GM23338 (cell line): ENCODE data around the gene RCBTB2. TPM values are rescaled to one million over a fixed set of nuclear protein-coding genes. Genes with fewer than 3 reads are reported as not detected.

ENCODE experiments used
- ATAC-seq: fragments of 200-7000 bp; cut with Tn5 transposase; 3 replicates; pipeline ENCODE4 v1.9.1; 2020
- DNase-seq: peaks from one replicate; pipeline ENCODE4 v3.0.0-alpha.2; 2015; ENCODE audit warnings: low spot score
- H2AFZ ChIP-seq: fragments of 200-600 bp; sonication (generic); 2 replicates; pipeline ENCODE4 v1.8.0; 2016; ENCODE audit warnings: antibody characterized with exemption, mild to moderate bottlenecking, moderate library complexity
- H3F3A ChIP-seq: fragments of 200-600 bp; sonication (generic); replicated peaks from 2 replicates; pipeline ENCODE4 v1.8.0; 2017; ENCODE audit warnings: antibody characterized with exemption, mixed run types, low read depth
- H3K27ac ChIP-seq: fragments of 200-600 bp; sonication (generic); 2 replicates; pipeline ENCODE4 v1.6.1; 2016; ENCODE audit warnings: low read depth
- H3K27me3 ChIP-seq: fragments of 200-600 bp; sonication (generic); 2 replicates; pipeline ENCODE4 v1.8.0; 2016; ENCODE audit warnings: mild to moderate bottlenecking, mixed run types, moderate library complexity; ENCODE audit not compliant: insufficient read depth
- H3K36me3 ChIP-seq: fragments of 200-600 bp; sonication (generic); 2 replicates; pipeline ENCODE4 v1.8.0; 2016; ENCODE audit warnings: mild to moderate bottlenecking; ENCODE audit not compliant: insufficient read depth
- H3K4me1 ChIP-seq: fragments of 200-600 bp; sonication (generic); 2 replicates; pipeline ENCODE4 v1.8.0; 2016; ENCODE audit warnings: mild to moderate bottlenecking, moderate library complexity; ENCODE audit not compliant: insufficient read depth
- H3K4me2 ChIP-seq: fragments of 200-600 bp; sonication (generic); 2 replicates; pipeline ENCODE4 v1.7.1; 2017; ENCODE audit warnings: mixed run types
- H3K4me3 ChIP-seq: fragments of 200-600 bp; sonication (generic); 2 replicates; pipeline ENCODE4 v1.6.1; 2016; ENCODE audit warnings: mixed run types
- H3K79me2 ChIP-seq: fragments of 200-600 bp; sonication (generic); replicated peaks from 2 replicates; pipeline ENCODE4 v1.8.0; 2017; ENCODE audit warnings: mild to moderate bottlenecking; ENCODE audit not compliant: insufficient read depth
- H3K9me2 ChIP-seq: fragments of 200-600 bp; sonication (generic); 2 replicates; pipeline ENCODE4 v1.8.0; 2017; ENCODE audit not compliant: insufficient read depth
- H4K20me1 ChIP-seq: fragments of 200-600 bp; sonication (generic); replicated peaks from 2 replicates; pipeline ENCODE4 v1.8.0; 2017; ENCODE audit warnings: mild to moderate bottlenecking; ENCODE audit not compliant: insufficient read depth
- H3K27ac Mint-ChIP-seq: 2 replicates; pipeline ENCODE4 v1.8.0; 2020; ENCODE audit warnings: inconsistent platforms, mild to moderate bottlenecking, moderate library complexity, mixed read lengths
- H3K27me3 Mint-ChIP-seq: 3 replicates; pipeline ENCODE4 v1.8.0; 2022; ENCODE audit warnings: low read depth, mild to moderate bottlenecking, moderate library complexity, mixed read lengths, inconsistent platforms; ENCODE audit not compliant: insufficient read depth, poor library complexity
- H3K36me3 Mint-ChIP-seq: 3 replicates; pipeline ENCODE4 v1.8.0; 2021; ENCODE audit warnings: low read depth, mild to moderate bottlenecking, inconsistent platforms, moderate library complexity, mixed read lengths
- H3K4me1 Mint-ChIP-seq: 3 replicates; pipeline ENCODE4 v1.8.0; 2020; ENCODE audit warnings: mild to moderate bottlenecking, inconsistent platforms, mixed read lengths
- H3K4me3 Mint-ChIP-seq: 3 replicates; pipeline ENCODE4 v1.8.0; 2021; ENCODE audit warnings: moderate library complexity, mild to moderate bottlenecking, inconsistent platforms, mixed read lengths
- H3K9me3 Mint-ChIP-seq: 3 replicates; pipeline ENCODE4 v1.8.0; 2020; ENCODE audit warnings: moderate library complexity, mild to moderate bottlenecking, inconsistent platforms, mixed read lengths
- CREB1 ChIP-seq: fragments of 250-450 bp; sonication (Bioruptor Pico); IDR thresholded peaks from 2 replicates; pipeline ENCODE4 v1.5.0; 2020; ENCODE audit warnings: low read depth, mild to moderate bottlenecking, moderate library complexity
- ETS1 ChIP-seq: IDR thresholded peaks from 2 replicates; pipeline ENCODE4 v1.6.1; 2016; ENCODE audit warnings: antibody characterized with exemption
- NANOG ChIP-seq: IDR thresholded peaks from 2 replicates; pipeline ENCODE4 v1.6.1; 2016; ENCODE audit warnings: antibody characterized with exemption, borderline replicate concordance
- ZNF114 ChIP-seq: fragments of 250-450 bp; sonication (Bioruptor Pico); IDR thresholded peaks from 2 replicates; pipeline ENCODE4 v1.5.0; 2020; ENCODE audit warnings: mild to moderate bottlenecking, moderate library complexity
- ZNF331 ChIP-seq: fragments of 250-450 bp; sonication (Bioruptor Pico); IDR thresholded peaks from 2 replicates; pipeline ENCODE4 v1.5.0; 2020; ENCODE audit warnings: low read depth, mild to moderate bottlenecking, moderate library complexity
- polyA plus RNA-seq: library from polyadenylated mRNA; unstranded; fragments of >200 nt; fragmentation: Nextera tagmentation; extraction: Ambion mirVana; gene quantifications from 2 replicates; pipeline ENCODE4 v1.2.1, GENCODE V29; 2016
- total RNA-seq: library from RNA; depleted of rRNA; stranded (reverse); fragments of >200 nt; shearing (Covaris generic); gene quantifications from 2 replicates; pipeline ENCODE4 v1.2.3, GENCODE V29; 2014
- TF ChIP-seq, protein P1 (sequence below): IDR thresholded peaks from one replicate; pipeline ENCODE4 v1.6.1; 2018; ENCODE audit warnings: antibody characterized with exemption; ENCODE audit not compliant: unreplicated experiment
- TF ChIP-seq, protein P2 (sequence below), 2 experiments: fragments of 200-600 bp in 1 of 2; sonication (generic) in 1 of 2; conservative IDR thresholded peaks; 2 replicates each; pipeline versions ENCODE4 v1.5.1 to v1.6.1; 2016 to 2017; ENCODE audit warnings: antibody characterized with exemption in 2 of 2, low read depth in 2 of 2, mild to moderate bottlenecking in 2 of 2, moderate library complexity in 1 of 2

RCBTB2 gene
- total and polyA plus RNA-seq, 2 experiments from 2014 or later: 8.1 to 20.8 TPM

GRCh38 chr13:48560657-48561337 is 27.9 kb upstream of the RCBTB2 start:
- H3F3A ChIP-seq: no peaks in the 10 kb centered on the region
- no peaks in the 10 kb centered on the region for H3K79me2 ChIP-seq
- ATAC-seq (no peak), DNase-seq (no peak)
- H3K4me2 ChIP-seq: no peak overlapping the region
- no peaks in the 10 kb centered on the region for H4K20me1 ChIP-seq
- no peak overlapping the region for H3K27ac ChIP-seq
- Mint-ChIP-seq H3K4me3 (no peak overlapping the region), H3K36me3 (0 out of 3 replicates have a peak, but pooled peaks cover 3% of the 10 kb centered on the region), H3K4me1 (no peaks in the 10 kb centered on the region; the same call in 2 of the 3 replicates), H3K9me3 (peaks cover 7% of the 10 kb centered on the region), H3K27ac (no peak overlapping the region), H3K27me3 (no peaks in the 10 kb centered on the region)
- TF ChIP-seq CREB1 (CRISPR knock-in tag): no peak
- TF ChIP-seq ETS1: no peak
- no peak for TF ChIP-seq ZNF114 (CRISPR knock-in tag)
- H3K27me3 ChIP-seq: no peaks in the 10 kb centered on the region
- no peak overlapping the region for H2AFZ ChIP-seq
- H3K9me2 ChIP-seq: no peaks in the 10 kb centered on the region
- H3K4me1 ChIP-seq: no peaks in the 10 kb centered on the region
- no peaks in the 10 kb centered on the region; the same call in 1 of the 2 replicates for H3K36me3 ChIP-seq
- H3K4me3 ChIP-seq: no peak overlapping the region

- Histone ChIP-seq H3K27me3 (no peaks in the 10 kb centered on the region), H3K27ac (no peak overlapping the region), H3F3A (no peaks in the 10 kb centered on the region), H3K9me2 (no peaks in the 10 kb centered on the region), H2AFZ (no peak overlapping the region), H4K20me1 (no peaks in the 10 kb centered on the region), H3K4me2 (no peak overlapping the region), H3K36me3 (peaks cover 2% of the 10 kb centered on the region; the same call in 1 of the 2 replicates), H3K79me2 (no peaks in the 10 kb centered on the region), H3K4me1 (no peaks in the 10 kb centered on the region), H3K4me3 (no peak overlapping the region)
- Mint-ChIP-seq H3K36me3 (0 out of 3 replicates have a peak, but pooled peaks cover 3% of the 10 kb centered on the region), H3K27me3 (no peaks in the 10 kb centered on the region), H3K4me1 (no peaks in the 10 kb centered on the region; the same call in 2 of the 3 replicates), H3K9me3 (peaks cover 16% of the 10 kb centered on the region), H3K27ac (no peak overlapping the region), H3K4me3 (no peak overlapping the region)
- no peak for ATAC-seq
- DNase-seq: no peak
- TF ChIP-seq CREB1 (CRISPR knock-in tag) (no peak), NANOG (no peak), ZNF114 (CRISPR knock-in tag) (no peak), ZNF331 (CRISPR knock-in tag) (no peak)
- TF ChIP-seq, protein P1, sequence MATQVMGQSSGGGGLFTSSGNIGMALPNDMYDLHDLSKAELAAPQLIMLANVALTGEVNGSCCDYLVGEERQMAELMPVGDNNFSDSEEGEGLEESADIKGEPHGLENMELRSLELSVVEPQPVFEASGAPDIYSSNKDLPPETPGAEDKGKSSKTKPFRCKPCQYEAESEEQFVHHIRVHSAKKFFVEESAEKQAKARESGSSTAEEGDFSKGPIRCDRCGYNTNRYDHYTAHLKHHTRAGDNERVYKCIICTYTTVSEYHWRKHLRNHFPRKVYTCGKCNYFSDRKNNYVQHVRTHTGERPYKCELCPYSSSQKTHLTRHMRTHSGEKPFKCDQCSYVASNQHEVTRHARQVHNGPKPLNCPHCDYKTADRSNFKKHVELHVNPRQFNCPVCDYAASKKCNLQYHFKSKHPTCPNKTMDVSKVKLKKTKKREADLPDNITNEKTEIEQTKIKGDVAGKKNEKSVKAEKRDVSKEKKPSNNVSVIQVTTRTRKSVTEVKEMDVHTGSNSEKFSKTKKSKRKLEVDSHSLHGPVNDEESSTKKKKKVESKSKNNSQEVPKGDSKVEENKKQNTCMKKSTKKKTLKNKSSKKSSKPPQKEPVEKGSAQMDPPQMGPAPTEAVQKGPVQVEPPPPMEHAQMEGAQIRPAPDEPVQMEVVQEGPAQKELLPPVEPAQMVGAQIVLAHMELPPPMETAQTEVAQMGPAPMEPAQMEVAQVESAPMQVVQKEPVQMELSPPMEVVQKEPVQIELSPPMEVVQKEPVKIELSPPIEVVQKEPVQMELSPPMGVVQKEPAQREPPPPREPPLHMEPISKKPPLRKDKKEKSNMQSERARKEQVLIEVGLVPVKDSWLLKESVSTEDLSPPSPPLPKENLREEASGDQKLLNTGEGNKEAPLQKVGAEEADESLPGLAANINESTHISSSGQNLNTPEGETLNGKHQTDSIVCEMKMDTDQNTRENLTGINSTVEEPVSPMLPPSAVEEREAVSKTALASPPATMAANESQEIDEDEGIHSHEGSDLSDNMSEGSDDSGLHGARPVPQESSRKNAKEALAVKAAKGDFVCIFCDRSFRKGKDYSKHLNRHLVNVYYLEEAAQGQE: no peak
- TF ChIP-seq, protein P2, sequence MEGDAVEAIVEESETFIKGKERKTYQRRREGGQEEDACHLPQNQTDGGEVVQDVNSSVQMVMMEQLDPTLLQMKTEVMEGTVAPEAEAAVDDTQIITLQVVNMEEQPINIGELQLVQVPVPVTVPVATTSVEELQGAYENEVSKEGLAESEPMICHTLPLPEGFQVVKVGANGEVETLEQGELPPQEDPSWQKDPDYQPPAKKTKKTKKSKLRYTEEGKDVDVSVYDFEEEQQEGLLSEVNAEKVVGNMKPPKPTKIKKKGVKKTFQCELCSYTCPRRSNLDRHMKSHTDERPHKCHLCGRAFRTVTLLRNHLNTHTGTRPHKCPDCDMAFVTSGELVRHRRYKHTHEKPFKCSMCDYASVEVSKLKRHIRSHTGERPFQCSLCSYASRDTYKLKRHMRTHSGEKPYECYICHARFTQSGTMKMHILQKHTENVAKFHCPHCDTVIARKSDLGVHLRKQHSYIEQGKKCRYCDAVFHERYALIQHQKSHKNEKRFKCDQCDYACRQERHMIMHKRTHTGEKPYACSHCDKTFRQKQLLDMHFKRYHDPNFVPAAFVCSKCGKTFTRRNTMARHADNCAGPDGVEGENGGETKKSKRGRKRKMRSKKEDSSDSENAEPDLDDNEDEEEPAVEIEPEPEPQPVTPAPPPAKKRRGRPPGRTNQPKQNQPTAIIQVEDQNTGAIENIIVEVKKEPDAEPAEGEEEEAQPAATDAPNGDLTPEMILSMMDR (conservative IDR thresholded peaks at IDR 0.05; ENCODE audit: low read depth in 2 of 2): no peak
Observed at GRCh38 chr13:48559638-48560320, 26.9 kb upstream of the RCBTB2 start.
